Gastrocnemius medialis (tissue), 4 donors: Measurements from ENCODE around the gene AKTIP. TPM values are rescaled to one million over a fixed set of nuclear protein-coding genes. Genes with fewer than 3 reads are reported as not detected.
A peak's percentile ranks its signal among the peaks of the same experiment; 100 is the strongest.

Experiments
- ATAC-seq, 2 donors: fragments of 150-250 bp; one replicate each; pipeline ENCODE4 v1.9.1; 2016
- DNase-seq, 2 donors: peaks; one replicate each; pipeline ENCODE4 v3.0.0-alpha.2; 2019
- H3K27ac ChIP-seq, 4 donors: fragments of 200-600 bp; sonication (generic); 1 replicate in 1 of 4; 2 replicates in 3 of 4; pipeline ENCODE4 v1.5.1; 2016 to 2018; ENCODE audit warnings: mild to moderate bottlenecking in 2 of 4, moderate library complexity in 1 of 4
- H3K27me3 ChIP-seq, 3 donors: fragments of 200-600 bp; sonication (generic) in 2 of 3; 1 replicate in 1 of 3; 2 replicates in 2 of 3; pipeline versions ENCODE4 v1.5.1 to v1.6.0; 2016 to 2019; ENCODE audit warnings: mild to moderate bottlenecking in 1 of 3, moderate library complexity in 1 of 3
- H3K36me3 ChIP-seq, 2 donors: fragments of 200-600 bp; sonication (generic) in 1 of 2; one replicate each; pipeline ENCODE4 v1.5.1; 2017 to 2018
- H3K4me1 ChIP-seq, 2 donors: fragments of 200-600 bp; sonication (generic) in 1 of 2; one replicate each; pipeline ENCODE4 v1.5.1; 2016 to 2017; ENCODE audit warnings: mild to moderate bottlenecking in 2 of 2
- H3K4me3 ChIP-seq, 4 donors: fragments of 200-600 bp; sonication (generic) in 3 of 4; 1 replicate in 1 of 4; 2 replicates in 3 of 4; pipeline ENCODE4 v1.5.1; 2016 to 2019; ENCODE audit warnings: mild to moderate bottlenecking in 2 of 4
- H3K9me3 ChIP-seq, 3 donors: fragments of 200-600 bp; sonication (generic) in 2 of 3; 1 replicate in 1 of 3; 2 replicates in 2 of 3; pipeline ENCODE4 v1.5.1; 2016 to 2019
- POLR2A ChIP-seq, 2 donors: fragments of 450-650 bp; IDR thresholded peaks; one replicate each; pipeline ENCODE4 v1.6.1; 2017; ENCODE audit warnings: antibody characterized with exemption in 2 of 2, mild to moderate bottlenecking in 2 of 2, moderate library complexity in 2 of 2
- in situ Hi-C, 4 donors: fragments of 200-750 bp; cut with MboI; loops; one replicate each; pipeline versions ENCODE4 v1.15.0 to v1.8.0; 2017; ENCODE audit warnings: low sequenced_read_pairs in 4 of 4
- intact Hi-C: fragments of 100-400 bp; cut with DNase I; formaldehyde crosslinking; loops from one replicate; pipeline ENCODE4 v1.15.1; 2023; ENCODE audit warnings: low total_unique reads
- total RNA-seq, 4 donors: library from RNA; depleted of rRNA; stranded (reverse); fragments of >200 nt; gene quantifications; one replicate each; pipeline versions ENCODE4 v1.1.0 to v1.2.3, GENCODE V29; 2016
- TF ChIP-seq, protein P1 (sequence below), 5 experiments: fragments of 450-650 bp in 3 of 5; fragments of 200-600 bp in 2 of 5; sonication (generic) in 2 of 5; IDR thresholded peaks in 4 of 5; conservative IDR thresholded peaks in 1 of 5; 1 replicate in 4 of 5; 2 replicates in 1 of 5; pipeline ENCODE4 v1.5.1; 2016 to 2019; ENCODE audit warnings: antibody characterized with exemption in 5 of 5, mild to moderate bottlenecking in 3 of 5, moderate library complexity in 3 of 5

Gene AKTIP
- total RNA-seq, 4 donors from 2014 or later: 86.2 to 102 (median 94.1) TPM

DNA sequence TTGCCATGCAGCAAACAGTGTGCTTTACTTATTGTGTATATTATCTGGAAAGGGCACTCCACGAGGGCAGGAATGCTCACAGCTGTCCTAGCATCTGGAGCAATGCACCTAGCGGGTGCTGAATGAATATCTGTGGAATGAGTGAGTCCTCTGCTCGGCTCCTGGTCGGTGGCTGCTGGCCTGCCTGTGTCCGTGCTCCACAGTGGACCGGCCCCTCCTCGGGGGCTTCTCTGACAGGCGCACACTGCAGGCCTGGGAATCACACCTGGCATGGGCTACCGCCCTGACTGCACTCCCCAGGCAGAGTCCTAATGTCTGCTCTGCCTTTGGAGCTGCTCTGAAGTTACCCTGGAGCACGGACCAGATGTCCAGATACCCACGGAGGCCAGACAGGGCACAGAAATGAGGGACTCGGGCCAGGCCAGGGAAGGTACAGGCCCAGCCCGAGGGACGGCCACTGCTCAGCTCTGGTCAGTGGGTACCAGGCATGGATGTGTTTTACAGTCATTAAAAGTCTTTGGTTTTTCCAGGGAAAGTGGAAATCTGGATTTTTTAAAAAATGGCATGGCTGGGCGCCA is 21.1 kb upstream of the AKTIP start:
- Histone ChIP-seq H3K36me3 (no peaks in the 10 kb centered on the region), H3K27ac (no peak overlapping the region), H3K27me3 (no peaks in the 10 kb centered on the region), H3K4me3 (no peak overlapping the region), H3K4me1 (no peaks in the 10 kb centered on the region), H3K9me3 (no peaks in the 10 kb centered on the region)
- DNase-seq (no peak), ATAC-seq (no peak)
- no peak for TF ChIP-seq POLR2A (IDR thresholded peaks at IDR 0.05)
- TF ChIP-seq, protein P1, sequence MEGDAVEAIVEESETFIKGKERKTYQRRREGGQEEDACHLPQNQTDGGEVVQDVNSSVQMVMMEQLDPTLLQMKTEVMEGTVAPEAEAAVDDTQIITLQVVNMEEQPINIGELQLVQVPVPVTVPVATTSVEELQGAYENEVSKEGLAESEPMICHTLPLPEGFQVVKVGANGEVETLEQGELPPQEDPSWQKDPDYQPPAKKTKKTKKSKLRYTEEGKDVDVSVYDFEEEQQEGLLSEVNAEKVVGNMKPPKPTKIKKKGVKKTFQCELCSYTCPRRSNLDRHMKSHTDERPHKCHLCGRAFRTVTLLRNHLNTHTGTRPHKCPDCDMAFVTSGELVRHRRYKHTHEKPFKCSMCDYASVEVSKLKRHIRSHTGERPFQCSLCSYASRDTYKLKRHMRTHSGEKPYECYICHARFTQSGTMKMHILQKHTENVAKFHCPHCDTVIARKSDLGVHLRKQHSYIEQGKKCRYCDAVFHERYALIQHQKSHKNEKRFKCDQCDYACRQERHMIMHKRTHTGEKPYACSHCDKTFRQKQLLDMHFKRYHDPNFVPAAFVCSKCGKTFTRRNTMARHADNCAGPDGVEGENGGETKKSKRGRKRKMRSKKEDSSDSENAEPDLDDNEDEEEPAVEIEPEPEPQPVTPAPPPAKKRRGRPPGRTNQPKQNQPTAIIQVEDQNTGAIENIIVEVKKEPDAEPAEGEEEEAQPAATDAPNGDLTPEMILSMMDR (IDR thresholded peaks at IDR 0.05 in 4 of 5, conservative IDR thresholded peaks at IDR 0.05 in 1 of 5): no peak
- intact Hi-C loops (no loop called here), in situ Hi-C loops (no loop called here)

DNA sequence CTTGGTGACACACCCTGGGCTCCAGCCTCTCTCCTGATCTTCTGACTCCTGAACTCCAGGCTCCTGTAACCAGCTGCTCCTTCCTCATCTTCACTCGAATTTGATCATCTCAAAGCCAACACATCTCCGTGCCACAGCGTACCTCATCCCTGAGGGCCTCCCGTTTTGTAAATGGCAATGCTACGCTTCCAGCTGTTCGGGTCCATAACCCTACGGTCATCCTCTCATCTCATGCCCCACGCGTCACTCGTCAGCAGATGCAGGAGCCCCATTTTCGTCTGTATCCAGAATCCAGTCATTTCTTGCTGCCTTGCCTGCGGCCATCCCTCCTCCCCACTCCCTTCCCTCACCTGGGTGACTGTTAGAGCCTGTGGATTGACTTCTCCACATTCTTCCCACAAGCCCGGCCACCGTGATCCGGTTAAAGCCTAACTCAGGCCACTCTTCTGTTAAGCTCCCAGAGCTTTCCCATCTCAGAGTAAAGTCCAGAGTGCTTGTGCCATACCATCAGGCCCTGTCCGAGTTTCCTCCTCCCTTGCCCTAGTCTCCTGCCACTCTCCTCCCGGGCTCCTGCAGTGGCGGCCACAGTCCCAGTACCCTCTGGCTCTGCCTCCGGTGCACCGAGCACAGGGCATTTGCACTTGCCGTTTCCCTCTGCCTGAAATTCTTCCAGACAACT is 20.3 kb upstream of the AKTIP start:
- no peaks in the 10 kb centered on the region for H3K27me3 ChIP-seq
- no peaks in the 10 kb centered on the region for H3K4me1 ChIP-seq
- intact Hi-C loops: no loop called here
- ATAC-seq: no peak
- TF ChIP-seq, protein P1 (IDR thresholded peaks at IDR 0.05 in 4 of 5, conservative IDR thresholded peaks at IDR 0.05 in 1 of 5): no peak
- TF ChIP-seq POLR2A (IDR thresholded peaks at IDR 0.05): no peak
- H3K9me3 ChIP-seq: no peaks in the 10 kb centered on the region
- H3K4me3 ChIP-seq: no peak overlapping the region
- no peak overlapping the region for H3K27ac ChIP-seq
- DNase-seq: no peak
- no peaks in the 10 kb centered on the region for H3K36me3 ChIP-seq
- in situ Hi-C loops: no loop called here

DNA sequence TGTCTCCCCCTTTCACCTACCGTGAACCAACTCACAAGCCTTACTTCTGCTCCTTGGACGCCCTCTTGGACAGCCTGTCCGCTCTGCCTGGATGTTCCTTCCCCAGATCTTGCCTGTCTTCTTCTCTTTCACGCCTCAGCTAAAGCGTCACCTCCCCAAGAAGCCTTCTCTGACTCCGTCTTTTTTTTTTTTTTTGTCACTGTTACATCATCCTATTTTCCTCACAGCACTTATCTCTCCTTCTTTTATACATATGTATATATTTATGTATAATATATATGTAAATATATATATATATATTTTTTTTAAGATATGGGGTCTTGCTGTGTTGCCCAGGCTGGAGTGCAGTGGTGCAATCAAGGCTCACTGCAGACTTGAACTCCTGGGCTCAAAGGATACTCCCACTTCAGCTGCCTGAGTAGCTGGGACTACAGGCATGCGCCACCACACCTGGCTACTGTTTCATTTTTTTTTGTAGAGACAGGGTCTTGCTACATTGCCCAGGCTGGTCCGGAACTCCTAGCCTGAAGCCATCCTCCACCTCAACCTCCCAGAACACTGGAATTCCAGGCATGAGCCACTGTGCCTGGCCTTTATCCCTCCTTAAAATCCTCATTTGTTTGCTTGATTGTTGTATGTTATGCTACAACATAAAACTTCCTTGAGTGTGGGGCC is 16.5 kb upstream of the AKTIP start:
- Histone ChIP-seq H3K4me1 (peaks cover 0 to 13% of the 10 kb centered on the region in 2 donors), H3K27me3 (no peaks in the 10 kb centered on the region), H3K36me3 (no peaks in the 10 kb centered on the region), H3K9me3 (no peaks in the 10 kb centered on the region), H3K4me3 (no peak overlapping the region), H3K27ac (peak overlapping the region; percentile 71 to 81 (median 76))
- in situ Hi-C loops (no loop called here), intact Hi-C loops (no loop called here)
- ATAC-seq (no peak), DNase-seq (no peak)
- TF ChIP-seq, protein P1 (IDR thresholded peaks at IDR 0.05 in 4 of 5, conservative IDR thresholded peaks at IDR 0.05 in 1 of 5): no peak
- TF ChIP-seq POLR2A (IDR thresholded peaks at IDR 0.05): no peak

DNA sequence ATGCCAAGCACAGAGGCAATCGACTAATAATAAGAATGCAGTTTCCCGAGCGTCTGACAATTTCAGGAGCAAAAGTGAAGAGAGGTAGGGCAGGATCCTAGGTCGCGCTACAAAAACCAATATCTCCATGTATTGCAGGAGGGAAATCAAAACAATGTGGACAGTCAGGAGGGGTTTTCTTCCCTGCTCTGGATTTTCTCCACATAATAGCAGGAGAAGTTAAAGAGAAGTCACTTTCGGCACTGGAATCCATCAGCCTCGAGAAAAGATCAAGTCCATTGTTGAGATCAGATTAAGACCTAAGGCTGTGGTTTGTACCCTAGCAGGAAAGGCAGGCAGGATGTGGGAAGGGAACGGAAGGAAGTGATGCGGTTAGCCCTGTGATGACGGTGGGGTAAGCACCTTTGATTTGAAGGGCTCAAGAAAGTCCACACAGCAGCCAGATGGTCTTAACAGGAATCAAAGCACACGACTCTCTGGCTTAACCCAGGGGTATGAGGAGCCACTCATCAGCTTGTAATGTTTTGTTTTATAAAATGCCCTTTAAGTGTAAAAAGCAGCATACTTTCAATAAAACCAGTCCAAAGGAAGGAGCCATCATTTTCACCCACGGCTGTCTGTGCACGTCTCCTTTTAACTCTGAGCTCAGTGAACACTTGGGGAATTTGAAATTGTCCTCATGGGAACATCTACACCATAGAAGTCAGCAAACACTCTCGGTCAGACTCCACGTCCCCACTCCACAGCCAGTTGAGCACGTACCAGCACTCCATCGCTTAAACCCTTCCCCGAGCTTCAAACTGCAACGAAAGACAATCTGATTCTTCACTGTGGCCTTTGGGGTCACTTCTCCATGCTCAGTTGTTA is 15.8 kb upstream of the AKTIP start:
- Histone ChIP-seq H3K27ac (peak overlapping the region; percentile 71 to 81 (median 76)), H3K9me3 (no peaks in the 10 kb centered on the region), H3K4me1 (peaks cover 0 to 13% of the 10 kb centered on the region in 2 donors), H3K4me3 (no peak overlapping the region), H3K27me3 (no peaks in the 10 kb centered on the region), H3K36me3 (no peaks in the 10 kb centered on the region)
- peak; percentile 28 to 62 for TF ChIP-seq POLR2A (IDR thresholded peaks at IDR 0.05)
- TF ChIP-seq, protein P1 (IDR thresholded peaks at IDR 0.05 in 4 of 5, conservative IDR thresholded peaks at IDR 0.05 in 1 of 5): no peak
- peak; percentile 78 to 79 for ATAC-seq
- intact Hi-C loops: no loop called here
- DNase-seq: peak; percentile 12 to 43
- in situ Hi-C loops: no loop called here
